Panc1 (cell line): ENCODE data around the gene DNAJB8. TPM values are rescaled to one million over a fixed set of nuclear protein-coding genes. Genes with fewer than 3 reads are reported as not detected.

Source experiments
- ATAC-seq: fragments of 200-7000 bp; cut with Tn5 transposase; 2 replicates; pipeline ENCODE4 v1.9.1; 2020; ENCODE audit warnings: mild to moderate bottlenecking, moderate library complexity
- BruUV-seq: library from RNA; stranded (reverse); fragments of 400-500 nt; replicated peaks from 2 replicates; lab custom pipeline; 2021; lab: Mats Ljungman, UMichigan
- CTCF ChIA-PET: fragments of 300-600 bp; sonication (Branson Sonifier 250); formaldehyde crosslinking; loops from one replicate; lab custom pipeline; 2022; ENCODE audit warnings: antibody characterized with exemption; lab: Charles Lee
- POLR2A ChIA-PET: fragments of 300-600 bp; sonication (Branson Sonifier 250); formaldehyde crosslinking; loops from one replicate; lab custom pipeline; 2022; ENCODE audit warnings: antibody characterized with exemption; lab: Charles Lee
- DNase-seq: peaks from one replicate; pipeline ENCODE4 v3.0.0-alpha.2; 2010; ENCODE audit warnings: low read depth, low spot score
- H3K27ac ChIP-seq: 2 replicates; pipeline ENCODE4 v1.5.1; 2011; ENCODE audit warnings: mild to moderate bottlenecking, low read length, inconsistent platforms
- H3K27me3 ChIP-seq: fragments of 200-500 bp; sonication (Bioruptor generic); 2 replicates; pipeline ENCODE4 v1.6.0; 2014; ENCODE audit warnings: low read length, inconsistent platforms; ENCODE audit not compliant: control insufficient read depth, insufficient read depth
- H3K36me3 ChIP-seq: fragments of 200-500 bp; sonication (Bioruptor generic); 2 replicates; pipeline ENCODE4 v1.5.1; 2014; ENCODE audit warnings: inconsistent platforms, mild to moderate bottlenecking, low read length, moderate library complexity; ENCODE audit not compliant: control insufficient read depth, insufficient read depth
- H3K4me1 ChIP-seq: 2 replicates; pipeline ENCODE4 v1.5.1; 2011; ENCODE audit warnings: inconsistent platforms, mild to moderate bottlenecking, low read length, moderate library complexity; ENCODE audit not compliant: control insufficient read depth, insufficient read depth
- H3K4me3 ChIP-seq, 2 experiments: 2 replicates each; pipeline ENCODE4 v1.5.1; 2011 to 2012; ENCODE audit warnings: low read depth in 2 of 2, low read length in 2 of 2, mild to moderate bottlenecking in 2 of 2, inconsistent platforms in 1 of 2, moderate library complexity in 1 of 2
- H3K9me3 ChIP-seq: fragments of 200-500 bp; sonication (Bioruptor generic); 2 replicates; pipeline ENCODE4 v1.5.1; 2014; ENCODE audit warnings: low read depth, mild to moderate bottlenecking, inconsistent platforms, low read length, moderate library complexity; ENCODE audit not compliant: control insufficient read depth, insufficient read depth
- CTCF ChIP-seq: fragments of 450-650 bp; IDR thresholded peaks from 2 replicates; pipeline ENCODE4 v1.5.1; 2017; ENCODE audit warnings: mild to moderate bottlenecking
- POLR2AphosphoS5 ChIP-seq: IDR thresholded peaks from 2 replicates; pipeline ENCODE4 v1.6.1; 2012; ENCODE audit warnings: mild to moderate bottlenecking, low read depth, low read length, moderate library complexity
- REST ChIP-seq, 2 experiments: IDR thresholded peaks; 2 replicates each; pipeline ENCODE4 v1.6.1; 2011 to 2012; ENCODE audit warnings: low read depth in 2 of 2, control low read depth in 1 of 2, low read length in 1 of 2, mild to moderate bottlenecking in 1 of 2, moderate library complexity in 1 of 2; ENCODE audit not compliant: insufficient read depth in 1 of 2
- SIN3A ChIP-seq: IDR thresholded peaks from 2 replicates; pipeline ENCODE4 v1.6.1; 2012; ENCODE audit warnings: low read depth, mild to moderate bottlenecking, low read length, moderate library complexity, borderline replicate concordance; ENCODE audit not compliant: insufficient read depth
- TCF7L2 ChIP-seq: IDR thresholded peaks from 2 replicates; pipeline ENCODE4 v1.6.1; 2011; ENCODE audit warnings: mild to moderate bottlenecking, low read depth, low read length, inconsistent platforms
- in situ Hi-C: cut with HindIII; loops from 2 replicates; pipeline ENCODE4 v1.10.0; 2016; ENCODE audit warnings: low sequenced_read_pairs, low pct_unique_long_range_greater_than_20kb
- intact Hi-C: fragments of 100-400 bp; cut with micrococcal nuclease; formaldehyde crosslinking; loops from one replicate; pipeline ENCODE4 v1.10.0; 2022; ENCODE audit not compliant: unreplicated experiment
- total RNA-seq: library from RNA; stranded (reverse); gene quantifications from one replicate; pipeline ENCODE4 v1.2.1, GENCODE V29; 2021; ENCODE audit not compliant: unreplicated experiment

DNAJB8 gene
- total RNA-seq, 1 experiment from 2014 or later = not detected

GRCh38 chr3:128463354-128463753, 3.3 kb downstream of the DNAJB8 start:
- in situ Hi-C loops (no loop called here), intact Hi-C loops (no loop called here)
- Histone ChIP-seq H3K27ac (no peak overlapping the region), H3K9me3 (no peaks in the 10 kb centered on the region), H3K4me1 (no peaks in the 10 kb centered on the region), H3K27me3 (peaks cover 5% of the 10 kb centered on the region; the same call in 1 of the 2 replicates), H3K36me3 (no peaks in the 10 kb centered on the region), H3K4me3 (no peak overlapping the region)
- no TSS peak for BruUV-seq
- POLR2A ChIA-PET = interaction anchor here (0.5 kb wide), 1 partner anchor 183 kb away, joined by 3 read pairs; no protein-coding TSS in a partner anchor
- no peak for ATAC-seq
- no peak for DNase-seq
- CTCF ChIA-PET = interaction anchor here (0.5 kb wide), 1 partner anchor 36 kb away, joined by 3 read pairs; no protein-coding TSS in a partner anchor
- TF ChIP-seq SIN3A (no peak), REST (IDR thresholded peaks at IDR 0.05; ENCODE audit: insufficient read depth in 1 of 2, low read depth in 2 of 2, low read length in 1 of 2) (no peak), POLR2AphosphoS5 (no peak), TCF7L2 (no peak), CTCF (no peak)

- ChIA-PET CTCF (no interaction called here), POLR2A (no interaction called here)
- H3K27me3 ChIP-seq = peaks cover 5% of the 10 kb centered on the region; the same call in 1 of the 2 replicates
These were observed 3.8 kb downstream of the DNAJB8 start for GRCh38 chr3:128462931-128463330.

More at GRCh38 chr3:128462931-128463330, 3.8 kb downstream of the DNAJB8 start:
- BruUV-seq = no TSS peak
- Histone ChIP-seq H3K36me3 (no peaks in the 10 kb centered on the region), H3K4me1 (no peaks in the 10 kb centered on the region), H3K9me3 (no peaks in the 10 kb centered on the region), H3K27ac (no peak overlapping the region), H3K4me3 (no peak overlapping the region)
- TF ChIP-seq TCF7L2 (no peak), POLR2AphosphoS5 (no peak), REST (IDR thresholded peaks at IDR 0.05; ENCODE audit: insufficient read depth in 1 of 2, low read depth in 2 of 2, low read length in 1 of 2) (no peak), SIN3A (no peak), CTCF (no peak)
- in situ Hi-C loops (no loop called here), intact Hi-C loops (no loop called here)
- ATAC-seq = no peak
- DNase-seq = no peak
